GM23338 (cell line): ENCODE results near the gene STEAP1B. TPM values are rescaled to one million over a fixed set of nuclear protein-coding genes. Genes with fewer than 3 reads are reported as not detected.

Experiments
- ATAC-seq: fragments of 200-7000 bp; cut with Tn5 transposase; 3 replicates; pipeline ENCODE4 v1.9.1; 2020
- DNase-seq: peaks from one replicate; pipeline ENCODE4 v3.0.0-alpha.2; 2015; ENCODE audit warnings: low spot score
- H2AFZ ChIP-seq: fragments of 200-600 bp; sonication (generic); 2 replicates; pipeline ENCODE4 v1.8.0; 2016; ENCODE audit warnings: antibody characterized with exemption, mild to moderate bottlenecking, moderate library complexity
- H3F3A ChIP-seq: fragments of 200-600 bp; sonication (generic); replicated peaks from 2 replicates; pipeline ENCODE4 v1.8.0; 2017; ENCODE audit warnings: antibody characterized with exemption, mixed run types, low read depth
- H3K27ac ChIP-seq: fragments of 200-600 bp; sonication (generic); 2 replicates; pipeline ENCODE4 v1.6.1; 2016; ENCODE audit warnings: low read depth
- H3K27me3 ChIP-seq: fragments of 200-600 bp; sonication (generic); 2 replicates; pipeline ENCODE4 v1.8.0; 2016; ENCODE audit warnings: mild to moderate bottlenecking, mixed run types, moderate library complexity; ENCODE audit not compliant: insufficient read depth
- H3K36me3 ChIP-seq: fragments of 200-600 bp; sonication (generic); 2 replicates; pipeline ENCODE4 v1.8.0; 2016; ENCODE audit warnings: mild to moderate bottlenecking; ENCODE audit not compliant: insufficient read depth
- H3K4me1 ChIP-seq: fragments of 200-600 bp; sonication (generic); 2 replicates; pipeline ENCODE4 v1.8.0; 2016; ENCODE audit warnings: mild to moderate bottlenecking, moderate library complexity; ENCODE audit not compliant: insufficient read depth
- H3K4me2 ChIP-seq: fragments of 200-600 bp; sonication (generic); 2 replicates; pipeline ENCODE4 v1.7.1; 2017; ENCODE audit warnings: mixed run types
- H3K4me3 ChIP-seq: fragments of 200-600 bp; sonication (generic); 2 replicates; pipeline ENCODE4 v1.6.1; 2016; ENCODE audit warnings: mixed run types
- H3K79me2 ChIP-seq: fragments of 200-600 bp; sonication (generic); replicated peaks from 2 replicates; pipeline ENCODE4 v1.8.0; 2017; ENCODE audit warnings: mild to moderate bottlenecking; ENCODE audit not compliant: insufficient read depth
- H3K9me2 ChIP-seq: fragments of 200-600 bp; sonication (generic); 2 replicates; pipeline ENCODE4 v1.8.0; 2017; ENCODE audit not compliant: insufficient read depth
- H4K20me1 ChIP-seq: fragments of 200-600 bp; sonication (generic); replicated peaks from 2 replicates; pipeline ENCODE4 v1.8.0; 2017; ENCODE audit warnings: mild to moderate bottlenecking; ENCODE audit not compliant: insufficient read depth
- H3K27ac Mint-ChIP-seq: 2 replicates; pipeline ENCODE4 v1.8.0; 2020; ENCODE audit warnings: inconsistent platforms, mild to moderate bottlenecking, moderate library complexity, mixed read lengths
- H3K27me3 Mint-ChIP-seq: 3 replicates; pipeline ENCODE4 v1.8.0; 2022; ENCODE audit warnings: low read depth, mild to moderate bottlenecking, moderate library complexity, mixed read lengths, inconsistent platforms; ENCODE audit not compliant: insufficient read depth, poor library complexity
- H3K36me3 Mint-ChIP-seq: 3 replicates; pipeline ENCODE4 v1.8.0; 2021; ENCODE audit warnings: low read depth, mild to moderate bottlenecking, inconsistent platforms, moderate library complexity, mixed read lengths
- H3K4me1 Mint-ChIP-seq: 3 replicates; pipeline ENCODE4 v1.8.0; 2020; ENCODE audit warnings: mild to moderate bottlenecking, inconsistent platforms, mixed read lengths
- H3K4me3 Mint-ChIP-seq: 3 replicates; pipeline ENCODE4 v1.8.0; 2021; ENCODE audit warnings: moderate library complexity, mild to moderate bottlenecking, inconsistent platforms, mixed read lengths
- H3K9me3 Mint-ChIP-seq: 3 replicates; pipeline ENCODE4 v1.8.0; 2020; ENCODE audit warnings: moderate library complexity, mild to moderate bottlenecking, inconsistent platforms, mixed read lengths
- CREB1 ChIP-seq: fragments of 250-450 bp; sonication (Bioruptor Pico); IDR thresholded peaks from 2 replicates; pipeline ENCODE4 v1.5.0; 2020; ENCODE audit warnings: low read depth, mild to moderate bottlenecking, moderate library complexity
- EZH2 ChIP-seq: fragments of 200-600 bp; sonication (generic); IDR thresholded peaks from one replicate; pipeline ENCODE4 v1.8.0; 2017; ENCODE audit warnings: antibody characterized with exemption, mild to moderate bottlenecking, low read depth; ENCODE audit not compliant: unreplicated experiment
- EZH2phosphoT487 ChIP-seq: fragments of 200-600 bp; sonication (generic); IDR thresholded peaks from one replicate; pipeline ENCODE4 v1.8.1; 2018; ENCODE audit warnings: antibody characterized with exemption; ENCODE audit not compliant: unreplicated experiment
- JUNB ChIP-seq: IDR thresholded peaks from one replicate; pipeline ENCODE4 v1.6.1; 2016; ENCODE audit warnings: antibody characterized with exemption; ENCODE audit not compliant: unreplicated experiment
- NANOG ChIP-seq: IDR thresholded peaks from 2 replicates; pipeline ENCODE4 v1.6.1; 2016; ENCODE audit warnings: antibody characterized with exemption, borderline replicate concordance
- POLR2AphosphoS5 ChIP-seq: IDR thresholded peaks from 2 replicates; pipeline ENCODE4 v1.6.1; 2016; ENCODE audit warnings: antibody characterized with exemption, low read depth
- STAT1 ChIP-seq: IDR thresholded peaks from one replicate; pipeline ENCODE4 v1.6.1; 2016; ENCODE audit warnings: antibody characterized with exemption; ENCODE audit not compliant: unreplicated experiment
- ZNF114 ChIP-seq: fragments of 250-450 bp; sonication (Bioruptor Pico); IDR thresholded peaks from 2 replicates; pipeline ENCODE4 v1.5.0; 2020; ENCODE audit warnings: mild to moderate bottlenecking, moderate library complexity
- ZNF331 ChIP-seq: fragments of 250-450 bp; sonication (Bioruptor Pico); IDR thresholded peaks from 2 replicates; pipeline ENCODE4 v1.5.0; 2020; ENCODE audit warnings: low read depth, mild to moderate bottlenecking, moderate library complexity
- polyA plus RNA-seq: library from polyadenylated mRNA; unstranded; fragments of >200 nt; fragmentation: Nextera tagmentation; extraction: Ambion mirVana; gene quantifications from 2 replicates; pipeline ENCODE4 v1.2.1, GENCODE V29; 2016
- total RNA-seq: library from RNA; depleted of rRNA; stranded (reverse); fragments of >200 nt; shearing (Covaris generic); gene quantifications from 2 replicates; pipeline ENCODE4 v1.2.3, GENCODE V29; 2014
- TF ChIP-seq, protein P1 (sequence below), 2 experiments: fragments of 200-600 bp in 1 of 2; sonication (generic) in 1 of 2; conservative IDR thresholded peaks; 2 replicates each; pipeline versions ENCODE4 v1.5.1 to v1.6.1; 2016 to 2017; ENCODE audit warnings: antibody characterized with exemption in 2 of 2, low read depth in 2 of 2, mild to moderate bottlenecking in 2 of 2, moderate library complexity in 1 of 2
- TF ChIP-seq, protein P2 (sequence below): IDR thresholded peaks from one replicate; pipeline ENCODE4 v1.6.1; 2018; ENCODE audit warnings: antibody characterized with exemption; ENCODE audit not compliant: unreplicated experiment
- TF ChIP-seq, protein P3 (sequence below): fragments of 250-450 bp; sonication (Bioruptor Pico); IDR thresholded peaks from 2 replicates; pipeline ENCODE4 v1.5.0; 2020; ENCODE audit warnings: mild to moderate bottlenecking, moderate library complexity
- TF ChIP-seq, protein P4 (sequence below): IDR thresholded peaks from 2 replicates; pipeline ENCODE4 v1.6.1; 2016; ENCODE audit warnings: antibody characterized with exemption

The STEAP1B gene
- total and polyA plus RNA-seq, 2 experiments from 2014 or later: 4.9 to 16.5 TPM

- H3K27ac Mint-ChIP-seq: 0 out of 2 replicates have a peak overlapping the region, but pooled peaks have one; percentile 64
- H2AFZ ChIP-seq: no peak overlapping the region
- H3K27ac ChIP-seq: no peak overlapping the region
- H3K4me2 ChIP-seq: no peak overlapping the region
- H3K36me3 ChIP-seq: no peaks in the 10 kb centered on the region
- no peaks in the 10 kb centered on the region for H3K4me1 ChIP-seq
- 0 out of 3 replicates have a peak, but pooled peaks cover 3% of the 10 kb centered on the region for H3K36me3 Mint-ChIP-seq
- no peaks in the 10 kb centered on the region for H3F3A ChIP-seq
- H3K4me3 Mint-ChIP-seq: no peak overlapping the region
- peaks cover 1% of the 10 kb centered on the region for H3K9me2 ChIP-seq
- no peaks in the 10 kb centered on the region; the same call in 2 of the 3 replicates for H3K4me1 Mint-ChIP-seq
- DNase-seq (no peak), ATAC-seq (peak; percentile 52; the same call in 2 of the 3 replicates)
- H3K9me3 Mint-ChIP-seq: no peaks in the 10 kb centered on the region
- no peaks in the 10 kb centered on the region for H4K20me1 ChIP-seq
- H3K79me2 ChIP-seq: no peaks in the 10 kb centered on the region
- no peak for TF ChIP-seq NANOG
- no peak for TF ChIP-seq JUNB
- TF ChIP-seq, protein P1, sequence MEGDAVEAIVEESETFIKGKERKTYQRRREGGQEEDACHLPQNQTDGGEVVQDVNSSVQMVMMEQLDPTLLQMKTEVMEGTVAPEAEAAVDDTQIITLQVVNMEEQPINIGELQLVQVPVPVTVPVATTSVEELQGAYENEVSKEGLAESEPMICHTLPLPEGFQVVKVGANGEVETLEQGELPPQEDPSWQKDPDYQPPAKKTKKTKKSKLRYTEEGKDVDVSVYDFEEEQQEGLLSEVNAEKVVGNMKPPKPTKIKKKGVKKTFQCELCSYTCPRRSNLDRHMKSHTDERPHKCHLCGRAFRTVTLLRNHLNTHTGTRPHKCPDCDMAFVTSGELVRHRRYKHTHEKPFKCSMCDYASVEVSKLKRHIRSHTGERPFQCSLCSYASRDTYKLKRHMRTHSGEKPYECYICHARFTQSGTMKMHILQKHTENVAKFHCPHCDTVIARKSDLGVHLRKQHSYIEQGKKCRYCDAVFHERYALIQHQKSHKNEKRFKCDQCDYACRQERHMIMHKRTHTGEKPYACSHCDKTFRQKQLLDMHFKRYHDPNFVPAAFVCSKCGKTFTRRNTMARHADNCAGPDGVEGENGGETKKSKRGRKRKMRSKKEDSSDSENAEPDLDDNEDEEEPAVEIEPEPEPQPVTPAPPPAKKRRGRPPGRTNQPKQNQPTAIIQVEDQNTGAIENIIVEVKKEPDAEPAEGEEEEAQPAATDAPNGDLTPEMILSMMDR (conservative IDR thresholded peaks at IDR 0.05; ENCODE audit: low read depth in 2 of 2): no peak
- TF ChIP-seq STAT1: no peak
- no peak for TF ChIP-seq EZH2
- TF ChIP-seq ZNF331 (CRISPR knock-in tag): no peak
- TF ChIP-seq, protein P2, sequence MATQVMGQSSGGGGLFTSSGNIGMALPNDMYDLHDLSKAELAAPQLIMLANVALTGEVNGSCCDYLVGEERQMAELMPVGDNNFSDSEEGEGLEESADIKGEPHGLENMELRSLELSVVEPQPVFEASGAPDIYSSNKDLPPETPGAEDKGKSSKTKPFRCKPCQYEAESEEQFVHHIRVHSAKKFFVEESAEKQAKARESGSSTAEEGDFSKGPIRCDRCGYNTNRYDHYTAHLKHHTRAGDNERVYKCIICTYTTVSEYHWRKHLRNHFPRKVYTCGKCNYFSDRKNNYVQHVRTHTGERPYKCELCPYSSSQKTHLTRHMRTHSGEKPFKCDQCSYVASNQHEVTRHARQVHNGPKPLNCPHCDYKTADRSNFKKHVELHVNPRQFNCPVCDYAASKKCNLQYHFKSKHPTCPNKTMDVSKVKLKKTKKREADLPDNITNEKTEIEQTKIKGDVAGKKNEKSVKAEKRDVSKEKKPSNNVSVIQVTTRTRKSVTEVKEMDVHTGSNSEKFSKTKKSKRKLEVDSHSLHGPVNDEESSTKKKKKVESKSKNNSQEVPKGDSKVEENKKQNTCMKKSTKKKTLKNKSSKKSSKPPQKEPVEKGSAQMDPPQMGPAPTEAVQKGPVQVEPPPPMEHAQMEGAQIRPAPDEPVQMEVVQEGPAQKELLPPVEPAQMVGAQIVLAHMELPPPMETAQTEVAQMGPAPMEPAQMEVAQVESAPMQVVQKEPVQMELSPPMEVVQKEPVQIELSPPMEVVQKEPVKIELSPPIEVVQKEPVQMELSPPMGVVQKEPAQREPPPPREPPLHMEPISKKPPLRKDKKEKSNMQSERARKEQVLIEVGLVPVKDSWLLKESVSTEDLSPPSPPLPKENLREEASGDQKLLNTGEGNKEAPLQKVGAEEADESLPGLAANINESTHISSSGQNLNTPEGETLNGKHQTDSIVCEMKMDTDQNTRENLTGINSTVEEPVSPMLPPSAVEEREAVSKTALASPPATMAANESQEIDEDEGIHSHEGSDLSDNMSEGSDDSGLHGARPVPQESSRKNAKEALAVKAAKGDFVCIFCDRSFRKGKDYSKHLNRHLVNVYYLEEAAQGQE: no peak
- TF ChIP-seq POLR2AphosphoS5: no peak
- TF ChIP-seq ZNF114: no peak
- TF ChIP-seq, protein P3, sequence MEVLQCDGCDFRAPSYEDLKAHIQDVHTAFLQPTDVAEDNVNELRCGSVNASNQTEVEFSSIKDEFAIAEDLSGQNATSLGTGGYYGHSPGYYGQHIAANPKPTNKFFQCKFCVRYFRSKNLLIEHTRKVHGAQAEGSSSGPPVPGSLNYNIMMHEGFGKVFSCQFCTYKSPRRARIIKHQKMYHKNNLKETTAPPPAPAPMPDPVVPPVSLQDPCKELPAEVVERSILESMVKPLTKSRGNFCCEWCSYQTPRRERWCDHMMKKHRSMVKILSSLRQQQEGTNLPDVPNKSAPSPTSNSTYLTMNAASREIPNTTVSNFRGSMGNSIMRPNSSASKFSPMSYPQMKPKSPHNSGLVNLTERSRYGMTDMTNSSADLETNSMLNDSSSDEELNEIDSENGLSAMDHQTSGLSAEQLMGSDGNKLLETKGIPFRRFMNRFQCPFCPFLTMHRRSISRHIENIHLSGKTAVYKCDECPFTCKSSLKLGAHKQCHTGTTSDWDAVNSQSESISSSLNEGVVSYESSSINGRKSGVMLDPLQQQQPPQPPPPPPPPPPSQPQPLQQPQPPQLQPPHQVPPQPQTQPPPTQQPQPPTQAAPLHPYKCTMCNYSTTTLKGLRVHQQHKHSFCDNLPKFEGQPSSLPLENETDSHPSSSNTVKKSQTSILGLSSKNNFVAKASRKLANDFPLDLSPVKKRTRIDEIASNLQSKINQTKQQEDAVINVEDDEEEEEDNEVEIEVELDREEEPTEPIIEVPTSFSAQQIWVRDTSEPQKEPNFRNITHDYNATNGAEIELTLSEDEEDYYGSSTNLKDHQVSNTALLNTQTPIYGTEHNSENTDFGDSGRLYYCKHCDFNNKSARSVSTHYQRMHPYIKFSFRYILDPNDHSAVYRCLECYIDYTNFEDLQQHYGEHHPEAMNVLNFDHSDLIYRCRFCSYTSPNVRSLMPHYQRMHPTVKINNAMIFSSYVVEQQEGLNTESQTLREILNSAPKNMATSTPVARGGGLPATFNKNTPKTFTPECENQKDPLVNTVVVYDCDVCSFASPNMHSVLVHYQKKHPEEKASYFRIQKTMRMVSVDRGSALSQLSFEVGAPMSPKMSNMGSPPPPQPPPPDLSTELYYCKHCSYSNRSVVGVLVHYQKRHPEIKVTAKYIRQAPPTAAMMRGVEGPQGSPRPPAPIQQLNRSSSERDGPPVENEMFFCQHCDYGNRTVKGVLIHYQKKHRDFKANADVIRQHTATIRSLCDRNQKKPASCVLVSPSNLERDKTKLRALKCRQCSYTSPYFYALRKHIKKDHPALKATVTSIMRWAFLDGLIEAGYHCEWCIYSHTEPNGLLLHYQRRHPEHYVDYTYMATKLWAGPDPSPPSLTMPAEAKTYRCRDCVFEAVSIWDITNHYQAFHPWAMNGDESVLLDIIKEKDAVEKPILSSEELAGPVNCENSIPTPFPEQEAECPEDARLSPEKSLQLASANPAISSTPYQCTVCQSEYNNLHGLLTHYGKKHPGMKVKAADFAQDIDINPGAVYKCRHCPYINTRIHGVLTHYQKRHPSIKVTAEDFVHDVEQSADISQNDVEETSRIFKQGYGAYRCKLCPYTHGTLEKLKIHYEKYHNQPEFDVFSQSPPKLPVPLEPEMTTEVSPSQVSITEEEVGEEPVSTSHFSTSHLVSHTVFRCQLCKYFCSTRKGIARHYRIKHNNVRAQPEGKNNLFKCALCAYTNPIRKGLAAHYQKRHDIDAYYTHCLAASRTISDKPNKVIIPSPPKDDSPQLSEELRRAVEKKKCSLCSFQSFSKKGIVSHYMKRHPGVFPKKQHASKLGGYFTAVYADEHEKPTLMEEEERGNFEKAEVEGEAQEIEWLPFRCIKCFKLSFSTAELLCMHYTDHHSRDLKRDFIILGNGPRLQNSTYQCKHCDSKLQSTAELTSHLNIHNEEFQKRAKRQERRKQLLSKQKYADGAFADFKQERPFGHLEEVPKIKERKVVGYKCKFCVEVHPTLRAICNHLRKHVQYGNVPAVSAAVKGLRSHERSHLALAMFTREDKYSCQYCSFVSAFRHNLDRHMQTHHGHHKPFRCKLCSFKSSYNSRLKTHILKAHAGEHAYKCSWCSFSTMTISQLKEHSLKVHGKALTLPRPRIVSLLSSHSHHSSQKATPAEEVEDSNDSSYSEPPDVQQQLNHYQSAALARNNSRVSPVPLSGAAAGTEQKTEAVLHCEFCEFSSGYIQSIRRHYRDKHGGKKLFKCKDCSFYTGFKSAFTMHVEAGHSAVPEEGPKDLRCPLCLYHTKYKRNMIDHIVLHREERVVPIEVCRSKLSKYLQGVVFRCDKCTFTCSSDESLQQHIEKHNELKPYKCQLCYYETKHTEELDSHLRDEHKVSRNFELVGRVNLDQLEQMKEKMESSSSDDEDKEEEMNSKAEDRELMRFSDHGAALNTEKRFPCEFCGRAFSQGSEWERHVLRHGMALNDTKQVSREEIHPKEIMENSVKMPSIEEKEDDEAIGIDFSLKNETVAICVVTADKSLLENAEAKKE (CRISPR knock-in tag): no peak
- no peak for TF ChIP-seq EZH2phosphoT487
- no peak for TF ChIP-seq CREB1
- TF ChIP-seq, protein P4, sequence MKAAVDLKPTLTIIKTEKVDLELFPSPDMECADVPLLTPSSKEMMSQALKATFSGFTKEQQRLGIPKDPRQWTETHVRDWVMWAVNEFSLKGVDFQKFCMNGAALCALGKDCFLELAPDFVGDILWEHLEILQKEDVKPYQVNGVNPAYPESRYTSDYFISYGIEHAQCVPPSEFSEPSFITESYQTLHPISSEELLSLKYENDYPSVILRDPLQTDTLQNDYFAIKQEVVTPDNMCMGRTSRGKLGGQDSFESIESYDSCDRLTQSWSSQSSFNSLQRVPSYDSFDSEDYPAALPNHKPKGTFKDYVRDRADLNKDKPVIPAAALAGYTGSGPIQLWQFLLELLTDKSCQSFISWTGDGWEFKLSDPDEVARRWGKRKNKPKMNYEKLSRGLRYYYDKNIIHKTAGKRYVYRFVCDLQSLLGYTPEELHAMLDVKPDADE: no peak
- H3K27me3 Mint-ChIP-seq: peaks cover 5% of the 10 kb centered on the region
- H3K27me3 ChIP-seq: no peaks in the 10 kb centered on the region
- no peak overlapping the region for H3K4me3 ChIP-seq
These were observed 29.0 kb downstream of the STEAP1B start for GRCh38 chr7:22470981-22471380.
